Tibial nerve (tissue), 4 donors: ENCODE data around the gene ERN2.

Experiments
- EP300 ChIP-seq, 2 donors: sonication (generic); formaldehyde crosslinking; IDR thresholded peaks; one replicate each; pipeline ENCODE4 v1.6.1; 2017; ENCODE audit warnings: antibody characterized with exemption in 2 of 2, mild to moderate bottlenecking in 1 of 2
- TF ChIP-seq, protein P1 (sequence below), 5 experiments: fragments of 200-600 bp in 3 of 5; fragments of 450-650 bp in 2 of 5; sonication (generic) in 3 of 5; IDR thresholded peaks; one replicate each; pipeline ENCODE4 v1.5.1; 2016 to 2019; ENCODE audit warnings: antibody characterized with exemption in 5 of 5, mild to moderate bottlenecking in 3 of 5, moderate library complexity in 2 of 5

DNA sequence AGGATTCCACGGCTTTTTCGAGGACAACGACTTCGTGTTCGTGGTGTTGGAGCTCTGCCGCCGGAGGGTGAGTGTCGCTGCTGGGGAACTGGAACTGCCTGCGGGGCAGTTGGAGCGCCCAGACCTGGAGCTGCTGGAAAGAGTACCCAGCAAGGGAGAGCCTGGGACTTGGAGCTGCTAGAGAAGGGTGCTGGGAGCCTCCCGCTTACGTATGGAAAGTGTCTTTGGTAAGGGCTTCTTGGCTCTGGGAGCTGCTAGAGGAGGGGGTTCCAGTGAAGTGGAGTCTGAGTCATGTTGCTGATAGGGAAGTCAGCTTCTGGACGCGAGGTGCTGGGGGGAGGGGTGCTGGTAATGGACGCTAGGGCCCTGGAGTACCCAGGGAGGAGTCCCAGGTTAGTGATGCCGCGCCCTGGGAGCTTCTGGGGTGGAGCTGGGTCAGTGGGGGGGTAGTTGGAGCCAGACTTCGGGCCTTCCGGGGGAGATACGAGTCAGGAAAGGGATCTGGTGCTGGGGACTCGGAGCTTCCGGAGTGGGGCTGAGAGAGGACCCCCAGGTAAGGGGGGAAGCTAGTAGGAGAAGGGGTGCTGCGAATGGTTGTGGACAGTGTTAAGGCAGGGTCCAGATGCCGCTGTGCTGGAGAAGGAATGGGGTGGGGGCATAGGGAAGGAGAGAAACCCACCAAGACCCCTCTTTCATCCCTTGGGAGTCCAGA is 33.6 kb downstream of the ERN2 start:
- TF ChIP-seq, protein P1, sequence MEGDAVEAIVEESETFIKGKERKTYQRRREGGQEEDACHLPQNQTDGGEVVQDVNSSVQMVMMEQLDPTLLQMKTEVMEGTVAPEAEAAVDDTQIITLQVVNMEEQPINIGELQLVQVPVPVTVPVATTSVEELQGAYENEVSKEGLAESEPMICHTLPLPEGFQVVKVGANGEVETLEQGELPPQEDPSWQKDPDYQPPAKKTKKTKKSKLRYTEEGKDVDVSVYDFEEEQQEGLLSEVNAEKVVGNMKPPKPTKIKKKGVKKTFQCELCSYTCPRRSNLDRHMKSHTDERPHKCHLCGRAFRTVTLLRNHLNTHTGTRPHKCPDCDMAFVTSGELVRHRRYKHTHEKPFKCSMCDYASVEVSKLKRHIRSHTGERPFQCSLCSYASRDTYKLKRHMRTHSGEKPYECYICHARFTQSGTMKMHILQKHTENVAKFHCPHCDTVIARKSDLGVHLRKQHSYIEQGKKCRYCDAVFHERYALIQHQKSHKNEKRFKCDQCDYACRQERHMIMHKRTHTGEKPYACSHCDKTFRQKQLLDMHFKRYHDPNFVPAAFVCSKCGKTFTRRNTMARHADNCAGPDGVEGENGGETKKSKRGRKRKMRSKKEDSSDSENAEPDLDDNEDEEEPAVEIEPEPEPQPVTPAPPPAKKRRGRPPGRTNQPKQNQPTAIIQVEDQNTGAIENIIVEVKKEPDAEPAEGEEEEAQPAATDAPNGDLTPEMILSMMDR (IDR thresholded peaks at IDR 0.05), result no peak
- no peak for TF ChIP-seq EP300 (IDR thresholded peaks at IDR 0.05)
